ENCODE results near the gene POLE2. TPM values are rescaled to one million over a fixed set of nuclear protein-coding genes. Genes with fewer than 3 reads are reported as not detected.

The POLE2 gene
- total and polyA plus RNA-seq, 2 of the 13 experiments (the other 11 are each of a cell fraction or from before 2014, with no cell fraction given), result 16.6 to 37.0 TPM

GRCh38 chr14:49687942-49688700, at the start of gene POLE2 (continued):
- TF ChIP-seq, protein P1, sequence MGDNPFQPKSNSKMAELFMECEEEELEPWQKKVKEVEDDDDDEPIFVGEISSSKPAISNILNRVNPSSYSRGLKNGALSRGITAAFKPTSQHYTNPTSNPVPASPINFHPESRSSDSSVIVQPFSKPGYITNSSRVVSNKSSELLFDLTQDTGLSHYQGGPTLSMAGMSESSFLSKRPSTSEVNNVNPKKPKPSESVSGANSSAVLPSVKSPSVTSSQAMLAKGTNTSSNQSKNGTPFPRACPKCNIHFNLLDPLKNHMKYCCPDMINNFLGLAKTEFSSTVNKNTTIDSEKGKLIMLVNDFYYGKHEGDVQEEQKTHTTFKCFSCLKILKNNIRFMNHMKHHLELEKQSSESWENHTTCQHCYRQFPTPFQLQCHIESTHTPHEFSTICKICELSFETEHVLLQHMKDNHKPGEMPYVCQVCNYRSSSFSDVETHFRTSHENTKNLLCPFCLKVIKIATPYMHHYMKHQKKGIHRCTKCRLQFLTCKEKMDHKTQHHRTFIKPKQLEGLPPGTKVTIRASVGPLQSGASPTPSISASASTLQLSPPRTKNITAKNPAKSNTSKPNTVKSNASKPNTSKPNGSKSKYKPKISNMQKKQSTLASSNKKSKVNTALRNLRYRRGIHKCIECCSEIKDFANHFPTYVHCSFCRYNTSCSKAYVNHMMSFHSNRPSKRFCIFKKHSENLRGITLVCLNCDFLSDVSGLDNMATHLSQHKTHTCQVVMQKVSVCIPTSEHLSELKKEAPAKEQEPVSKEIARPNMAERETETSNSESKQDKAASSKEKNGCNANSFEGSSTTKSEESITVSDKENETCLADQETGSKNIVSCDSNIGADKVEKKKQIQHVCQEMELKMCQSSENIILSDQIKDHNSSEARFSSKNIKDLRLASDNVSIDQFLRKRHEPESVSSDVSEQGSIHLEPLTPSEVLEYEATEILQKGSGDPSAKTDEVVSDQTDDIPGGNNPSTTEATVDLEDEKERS (CRISPR knock-in tag; IDR thresholded peaks at IDR 0.05), result no peak
- no peak for TF ChIP-seq MLXIP (CRISPR knock-in tag; IDR thresholded peaks at IDR 0.05; ENCODE audit: borderline replicate concordance)
- no peak for TF ChIP-seq CBX2 (IDR thresholded peaks at IDR 0.05; ENCODE audit: low read depth, low read length)
- TF ChIP-seq CBX2 (CRISPR knock-in tag; IDR thresholded peaks at IDR 0.05; ENCODE audit: low read depth), result no peak
- no peak for TF ChIP-seq MBD4 (IDR thresholded peaks at IDR 0.05; ENCODE audit: borderline replicate concordance, low read length)
- peak; percentile 81 for TF ChIP-seq SP4 (CRISPR knock-in tag; IDR thresholded peaks at IDR 0.05)
- 0 out of 2 replicates have a peak, but pooled peaks have one; percentile 21 for TF ChIP-seq KDM4B (CRISPR knock-in tag; IDR thresholded peaks at IDR 0.05)
- TF ChIP-seq NFRKB (IDR thresholded peaks at IDR 0.05), result no peak
- no peak for TF ChIP-seq SALL2 (CRISPR knock-in tag; IDR thresholded peaks at IDR 0.05)
- peak; percentile 30; the same call in 1 of the 2 replicates for TF ChIP-seq ZNF430 (CRISPR knock-in tag; IDR thresholded peaks at IDR 0.05)
- TF ChIP-seq ZNF256 (CRISPR knock-in tag; conservative IDR thresholded peaks at IDR 0.05), result 0 out of 2 replicates have a peak, but pooled peaks have one; percentile 64
- TF ChIP-seq ZNF773 (CRISPR knock-in tag; IDR thresholded peaks at IDR 0.05; ENCODE audit: borderline replicate concordance), result peak; percentile 43; the same call in 1 of the 2 replicates
- TF ChIP-seq SOX6 (IDR thresholded peaks at IDR 0.05), result no peak
- peak; percentile 51 for TF ChIP-seq SOX6 (CRISPR knock-in tag; IDR thresholded peaks at IDR 0.05)
- no peak for TF ChIP-seq PRDM10 (CRISPR knock-in tag; IDR thresholded peaks at IDR 0.05; ENCODE audit: low read depth)
- peak; percentile 67; the same call in 1 of the 2 replicates for TF ChIP-seq ZSCAN25 (CRISPR knock-in tag; IDR thresholded peaks at IDR 0.05)
- TF ChIP-seq BCL3 (CRISPR knock-in tag; IDR thresholded peaks at IDR 0.05), result peak; percentile 92
- TF ChIP-seq SMAD3 (CRISPR knock-in tag; IDR thresholded peaks at IDR 0.05), result no peak
- no peak for TF ChIP-seq SRSF9 (IDR thresholded peaks at IDR 0.05; ENCODE audit: borderline replicate concordance, insufficient read depth, low read depth, low read length, poor library complexity, severe bottlenecking)
